KMS-11 (cell line): ENCODE measurements around the gene FXYD5.

Source experiments
- H2AFZ ChIP-seq: fragments of 200-600 bp; sonication (generic); 2 replicates; pipeline ENCODE4 v1.6.1; 2016; ENCODE audit warnings: antibody characterized with exemption, mixed run types, low read depth
- H3K27ac ChIP-seq: fragments of 200-600 bp; sonication (generic); 2 replicates; pipeline ENCODE4 v1.6.1; 2016; ENCODE audit warnings: mild to moderate bottlenecking, mixed run types
- H3K27me3 ChIP-seq: fragments of 200-600 bp; sonication (generic); 2 replicates; pipeline ENCODE4 v1.6.1; 2017; ENCODE audit warnings: mild to moderate bottlenecking, low read depth, mixed run types, moderate library complexity; ENCODE audit not compliant: insufficient read depth
- H3K36me3 ChIP-seq: fragments of 200-600 bp; sonication (generic); 2 replicates; pipeline ENCODE4 v1.6.1; 2017; ENCODE audit warnings: mild to moderate bottlenecking, mixed run types; ENCODE audit not compliant: insufficient read depth
- H3K4me1 ChIP-seq: fragments of 200-600 bp; sonication (generic); 2 replicates; pipeline ENCODE4 v1.6.1; 2016; ENCODE audit warnings: mild to moderate bottlenecking, low read depth, mixed run types; ENCODE audit not compliant: poor library complexity, severe bottlenecking
- H3K4me2 ChIP-seq: fragments of 200-600 bp; sonication (generic); 2 replicates; pipeline ENCODE4 v1.7.0; 2016; ENCODE audit warnings: mild to moderate bottlenecking, mixed run types
- H3K4me3 ChIP-seq: fragments of 200-600 bp; sonication (generic); IDR thresholded peaks from 2 replicates; pipeline ENCODE4 v1.6.1; 2017; ENCODE audit warnings: low read depth, low read length, mixed read lengths; ENCODE audit not compliant: insufficient read depth
- H3K79me2 ChIP-seq: fragments of 200-600 bp; sonication (generic); 2 replicates; pipeline ENCODE4 v1.6.1; 2016; ENCODE audit warnings: low read depth, mixed run types; ENCODE audit not compliant: insufficient read depth
- H3K9ac ChIP-seq: fragments of 200-600 bp; sonication (generic); 2 replicates; pipeline ENCODE4 v1.6.1; 2016; ENCODE audit warnings: mild to moderate bottlenecking, mixed run types
- H4K20me1 ChIP-seq: fragments of 200-600 bp; sonication (generic); 2 replicates; pipeline ENCODE4 v1.6.1; 2016; ENCODE audit warnings: mild to moderate bottlenecking, mixed run types; ENCODE audit not compliant: insufficient read depth
- CTCF ChIP-seq: fragments of 200-600 bp; sonication (generic); conservative IDR thresholded peaks from 2 replicates; pipeline ENCODE4 v1.6.1; 2017; ENCODE audit warnings: low read depth, mild to moderate bottlenecking, antibody characterized with exemption, low read length, moderate library complexity, mixed read lengths

FXYD5 gene

GRCh38 chr19:35178701-35179100 lies 24.2 kb downstream of the FXYD5 start:
- no peaks in the 10 kb centered on the region for H3K79me2 ChIP-seq
- no peak overlapping the region for H3K4me3 ChIP-seq
- TF ChIP-seq CTCF, result no peak
- H3K4me2 ChIP-seq, result no peak overlapping the region
- no peaks in the 10 kb centered on the region for H3K4me1 ChIP-seq
- no peaks in the 10 kb centered on the region for H4K20me1 ChIP-seq
- H3K27me3 ChIP-seq, result no peaks in the 10 kb centered on the region
- no peaks in the 10 kb centered on the region for H3K36me3 ChIP-seq
- H2AFZ ChIP-seq, result no peak overlapping the region
- no peak overlapping the region for H3K27ac ChIP-seq
- H3K9ac ChIP-seq, result no peak overlapping the region

GRCh38 chr19:35179830-35180229 lies 25.3 kb downstream of the FXYD5 start:
- Histone ChIP-seq H3K4me1 (no peaks in the 10 kb centered on the region), H3K27me3 (no peaks in the 10 kb centered on the region), H3K79me2 (no peaks in the 10 kb centered on the region), H2AFZ (no peak overlapping the region), H3K36me3 (no peaks in the 10 kb centered on the region), H3K27ac (no peak overlapping the region), H3K4me2 (no peak overlapping the region), H3K9ac (no peak overlapping the region), H3K4me3 (no peak overlapping the region), H4K20me1 (no peaks in the 10 kb centered on the region)
- no peak for TF ChIP-seq CTCF

- Histone ChIP-seq H3K4me2 (no peak overlapping the region), H3K36me3 (no peaks in the 10 kb centered on the region), H2AFZ (no peak overlapping the region), H3K79me2 (no peaks in the 10 kb centered on the region), H3K27me3 (no peaks in the 10 kb centered on the region), H3K27ac (no peak overlapping the region), H3K4me1 (no peaks in the 10 kb centered on the region), H4K20me1 (no peaks in the 10 kb centered on the region), H3K9ac (no peak overlapping the region), H3K4me3 (no peak overlapping the region)
- no peak for TF ChIP-seq CTCF
Observed at GRCh38 chr19:35181387-35181786, 26.9 kb downstream of the FXYD5 start.

GRCh38 chr19:35184267-35184666 lies 29.7 kb downstream of the FXYD5 start:
- no peak overlapping the region for H3K4me2 ChIP-seq

More at GRCh38 chr19:35184267-35184666, 29.7 kb downstream of the FXYD5 start:
- Histone ChIP-seq H4K20me1 (no peaks in the 10 kb centered on the region), H3K27ac (no peak overlapping the region), H3K9ac (no peak overlapping the region), H2AFZ (no peak overlapping the region), H3K27me3 (no peaks in the 10 kb centered on the region), H3K4me1 (no peaks in the 10 kb centered on the region), H3K36me3 (no peaks in the 10 kb centered on the region), H3K79me2 (no peaks in the 10 kb centered on the region), H3K4me3 (no peak overlapping the region)
- no peak for TF ChIP-seq CTCF
